ENCODE measurements around the gene CYGB. TPM values are rescaled to one million over a fixed set of nuclear protein-coding genes. Genes with fewer than 3 reads are reported as not detected.

The CYGB gene
- total and polyA plus RNA-seq, 2 of the 13 experiments (the other 11 are each of a cell fraction or from before 2014, with no cell fraction given), result 18.9 to 27.1 TPM

DNA sequence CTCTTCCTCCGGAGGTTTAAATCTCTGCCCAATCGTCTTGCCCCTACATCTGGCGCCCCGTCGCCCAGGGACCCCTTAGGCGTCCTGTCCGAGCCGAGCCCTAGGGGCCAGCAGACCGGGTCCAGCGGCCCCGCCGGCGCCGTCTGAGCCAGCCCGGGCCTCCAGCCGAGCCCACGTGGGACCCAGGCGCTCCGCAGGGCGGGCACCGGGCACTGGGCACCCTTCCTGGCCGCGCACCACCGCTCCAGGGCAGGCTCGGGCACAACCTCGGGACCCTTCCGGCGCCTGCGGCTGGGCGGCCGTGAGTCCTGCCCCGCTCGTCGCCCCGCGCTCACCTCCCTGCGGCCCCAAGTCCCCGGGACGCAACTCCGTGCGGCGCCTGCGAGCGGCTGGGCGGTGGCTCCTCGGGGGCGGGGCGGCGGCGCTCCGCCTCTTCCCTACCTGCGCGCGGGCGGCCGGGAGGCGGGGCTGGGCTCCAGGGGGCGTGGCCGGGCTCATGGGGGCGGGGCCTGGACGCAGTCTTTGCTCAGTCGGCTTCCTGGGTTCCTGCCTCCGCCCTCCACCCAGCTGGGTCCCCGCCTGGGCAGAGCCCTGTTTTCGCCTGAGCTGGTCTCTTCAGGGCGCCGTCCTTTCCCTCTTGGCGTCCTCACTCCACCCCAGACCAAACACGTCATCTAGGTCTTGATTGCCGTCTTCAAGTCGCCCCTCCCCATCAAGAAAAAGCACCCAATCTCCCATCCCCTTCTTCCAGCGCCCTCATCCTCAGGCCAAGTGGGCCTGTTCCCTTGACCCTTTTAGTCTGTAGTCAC is 36.3 kb downstream of the CYGB start, which contains the start of gene RHBDF2 (continued):
- TF ChIP-seq ZNF496 (CRISPR knock-in tag; IDR thresholded peaks at IDR 0.05; ENCODE audit: insufficient replicate concordance), result no peak
- no peak for TF ChIP-seq CHCHD3 (CRISPR knock-in tag; IDR thresholded peaks at IDR 0.05)
- TF ChIP-seq, protein P1, sequence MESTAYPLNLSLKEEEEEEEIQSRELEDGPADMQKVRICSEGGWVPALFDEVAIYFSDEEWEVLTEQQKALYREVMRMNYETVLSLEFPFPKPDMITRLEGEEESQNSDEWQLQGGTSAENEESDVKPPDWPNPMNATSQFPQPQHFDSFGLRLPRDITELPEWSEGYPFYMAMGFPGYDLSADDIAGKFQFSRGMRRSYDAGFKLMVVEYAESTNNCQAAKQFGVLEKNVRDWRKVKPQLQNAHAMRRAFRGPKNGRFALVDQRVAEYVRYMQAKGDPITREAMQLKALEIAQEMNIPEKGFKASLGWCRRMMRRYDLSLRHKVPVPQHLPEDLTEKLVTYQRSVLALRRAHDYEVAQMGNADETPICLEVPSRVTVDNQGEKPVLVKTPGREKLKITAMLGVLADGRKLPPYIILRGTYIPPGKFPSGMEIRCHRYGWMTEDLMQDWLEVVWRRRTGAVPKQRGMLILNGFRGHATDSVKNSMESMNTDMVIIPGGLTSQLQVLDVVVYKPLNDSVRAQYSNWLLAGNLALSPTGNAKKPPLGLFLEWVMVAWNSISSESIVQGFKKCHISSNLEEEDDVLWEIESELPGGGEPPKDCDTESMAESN (CRISPR knock-in tag; conservative IDR thresholded peaks at IDR 0.05), result peak; percentile 66; the same call in 1 of the 2 replicates
- no peak for TF ChIP-seq BRCA1 (CRISPR knock-in tag; IDR thresholded peaks at IDR 0.05)
- no peak for TF ChIP-seq ZNF337 (CRISPR knock-in tag; IDR thresholded peaks at IDR 0.05; ENCODE audit: borderline replicate concordance, low read depth)
- peak; percentile 21; the same call in 1 of the 2 replicates for TF ChIP-seq PHF21A (CRISPR knock-in tag; IDR thresholded peaks at IDR 0.05)
- 0 out of 2 replicates have a peak, but pooled peaks have one; percentile 35 for TF ChIP-seq ZNF768 (CRISPR knock-in tag; IDR thresholded peaks at IDR 0.05)
- 0 out of 2 replicates have a peak, but pooled peaks have one; percentile 83 for TF ChIP-seq ZNF709 (CRISPR knock-in tag; IDR thresholded peaks at IDR 0.05)
- TF ChIP-seq ZNF792 (CRISPR knock-in tag; IDR thresholded peaks at IDR 0.05), result peak; percentile 3; the same call in 1 of the 2 replicates
- peak; percentile 60 for TF ChIP-seq CBX1 (IDR thresholded peaks at IDR 0.05; ENCODE audit: low read depth)
- TF ChIP-seq SMYD3 (CRISPR knock-in tag; IDR thresholded peaks at IDR 0.05), result no peak
- no peak for TF ChIP-seq ZNF17 (CRISPR knock-in tag; IDR thresholded peaks at IDR 0.05)
- TF ChIP-seq, protein P2, sequence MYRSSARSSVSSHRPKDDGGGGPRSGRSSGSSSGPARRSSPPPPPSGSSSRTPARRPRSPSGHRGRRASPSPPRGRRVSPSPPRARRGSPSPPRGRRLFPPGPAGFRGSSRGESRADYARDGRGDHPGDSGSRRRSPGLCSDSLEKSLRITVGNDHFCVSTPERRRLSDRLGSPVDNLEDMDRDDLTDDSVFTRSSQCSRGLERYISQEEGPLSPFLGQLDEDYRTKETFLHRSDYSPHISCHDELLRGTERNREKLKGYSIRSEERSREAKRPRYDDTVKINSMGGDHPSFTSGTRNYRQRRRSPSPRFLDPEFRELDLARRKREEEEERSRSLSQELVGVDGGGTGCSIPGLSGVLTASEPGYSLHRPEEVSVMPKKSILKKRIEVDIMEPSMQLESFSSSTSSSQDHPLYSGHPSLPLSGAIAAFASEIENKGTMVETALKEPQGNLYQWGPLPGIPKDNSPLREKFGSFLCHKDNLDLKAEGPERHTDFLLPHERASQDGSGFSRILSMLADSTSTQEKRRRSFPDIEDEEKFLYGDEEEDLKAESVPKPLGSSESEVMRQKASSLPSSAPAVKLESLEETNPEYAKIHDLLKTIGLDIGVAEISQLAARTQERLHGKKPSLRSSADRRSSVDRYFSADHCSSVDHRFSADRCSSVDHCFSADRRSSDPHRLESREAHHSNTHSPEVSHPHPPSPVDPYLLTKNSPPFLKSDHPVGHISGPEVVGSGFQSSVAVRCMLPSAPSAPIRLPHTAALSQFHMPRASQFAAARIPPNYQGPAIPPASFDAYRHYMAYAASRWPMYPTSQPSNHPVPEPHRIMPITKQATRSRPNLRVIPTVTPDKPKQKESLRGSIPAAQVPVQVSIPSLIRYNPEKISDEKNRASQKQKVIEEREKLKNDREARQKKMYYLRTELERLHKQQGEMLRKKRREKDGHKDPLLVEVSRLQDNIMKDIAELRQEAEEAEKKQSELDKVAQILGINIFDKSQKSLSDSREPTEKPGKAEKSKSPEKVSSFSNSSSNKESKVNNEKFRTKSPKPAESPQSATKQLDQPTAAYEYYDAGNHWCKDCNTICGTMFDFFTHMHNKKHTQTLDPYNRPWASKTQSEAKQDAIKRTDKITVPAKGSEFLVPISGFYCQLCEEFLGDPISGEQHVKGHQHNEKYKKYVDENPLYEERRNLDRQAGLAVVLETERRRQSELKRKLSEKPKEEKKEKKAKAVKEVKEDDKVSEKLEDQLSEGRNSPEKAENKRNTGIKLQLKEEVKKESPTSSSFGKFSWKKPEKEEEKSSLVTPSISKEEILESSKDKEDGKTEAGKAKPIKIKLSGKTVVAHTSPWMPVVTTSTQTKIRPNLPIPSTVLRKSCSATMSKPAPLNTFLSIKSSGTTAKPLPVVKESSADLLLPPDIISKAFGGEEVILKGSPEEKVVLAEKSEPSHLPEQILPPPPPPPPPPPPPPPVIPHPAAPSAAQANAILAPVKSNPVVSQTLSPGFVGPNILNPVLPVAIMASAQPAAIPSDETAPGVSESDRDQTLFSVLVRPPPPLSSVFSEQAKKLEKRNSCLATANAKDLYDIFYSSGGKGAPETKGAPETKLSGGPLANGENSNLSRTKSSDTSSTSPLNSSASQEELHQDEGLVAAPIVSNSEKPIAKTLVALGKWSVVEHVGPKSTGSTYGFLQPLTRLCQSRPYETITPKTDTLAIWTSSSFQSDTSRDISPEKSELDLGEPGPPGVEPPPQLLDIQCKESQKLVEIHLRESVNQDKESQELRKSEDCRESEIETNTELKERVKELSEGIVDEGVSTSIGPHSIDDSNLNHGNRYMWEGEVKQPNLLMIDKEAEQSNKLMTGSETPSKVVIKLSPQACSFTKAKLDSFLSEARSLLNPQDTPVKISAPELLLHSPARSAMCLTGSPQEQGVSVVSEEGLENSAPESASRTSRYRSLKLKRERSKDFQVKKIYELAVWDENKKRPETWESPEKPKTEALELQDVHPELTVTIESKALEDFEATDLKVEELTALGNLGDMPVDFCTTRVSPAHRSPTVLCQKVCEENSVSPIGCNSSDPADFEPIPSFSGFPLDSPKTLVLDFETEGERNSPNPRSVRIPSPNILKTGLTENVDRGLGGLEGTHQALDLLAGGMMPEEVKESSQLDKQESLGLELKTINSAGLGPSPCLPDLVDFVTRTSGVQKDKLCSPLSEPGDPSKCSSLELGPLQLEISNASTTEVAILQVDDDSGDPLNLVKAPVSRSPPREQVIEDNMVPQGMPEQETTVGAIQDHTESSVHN (CRISPR knock-in tag; IDR thresholded peaks at IDR 0.05), result no peak
- no peak for TF ChIP-seq ZNF30 (CRISPR knock-in tag; IDR thresholded peaks at IDR 0.05)
- peak; percentile 43; the same call in 1 of the 2 replicates for TF ChIP-seq ARNTL (CRISPR knock-in tag; IDR thresholded peaks at IDR 0.05)
- no peak for TF ChIP-seq ZFP36 (IDR thresholded peaks at IDR 0.05; ENCODE audit: borderline replicate concordance, low read depth, low read length, partially characterized antibody)
- no peak for TF ChIP-seq ZNF615 (CRISPR knock-in tag; IDR thresholded peaks at IDR 0.05; ENCODE audit: borderline replicate concordance)
- peak; percentile 69 for TF ChIP-seq ZNF788 (CRISPR knock-in tag; IDR thresholded peaks at IDR 0.05; ENCODE audit: borderline replicate concordance)
- TF ChIP-seq ZNF331 (CRISPR knock-in tag; IDR thresholded peaks at IDR 0.05), result peak; percentile 26; the same call in 1 of the 2 replicates
